Suprapubic skin (tissue), 4 donors: ENCODE results near the gene CROCC2. TPM values are rescaled to one million over a fixed set of nuclear protein-coding genes. Genes with fewer than 3 reads are reported as not detected.
A peak's percentile ranks its signal among the peaks of the same experiment; 100 is the strongest.

ENCODE experiments used
- DNase-seq, 2 donors: peaks; one replicate each; pipeline ENCODE4 v3.0.0-alpha.2; 2019; ENCODE audit warnings: low spot score in 2 of 2
- H3K27ac ChIP-seq: fragments of 200-600 bp; sonication (generic); one replicate; pipeline ENCODE4 v1.5.1; 2019
- H3K27me3 ChIP-seq: fragments of 200-600 bp; sonication (generic); one replicate; pipeline ENCODE4 v1.5.1; 2019
- H3K36me3 ChIP-seq: fragments of 200-600 bp; sonication (generic); one replicate; pipeline ENCODE4 v1.5.1; 2019
- H3K4me1 ChIP-seq: fragments of 200-600 bp; sonication (generic); one replicate; pipeline ENCODE4 v1.5.1; 2019
- H3K4me3 ChIP-seq: fragments of 200-600 bp; sonication (generic); one replicate; pipeline ENCODE4 v1.5.1; 2019; ENCODE audit warnings: mild to moderate bottlenecking
- H3K9me3 ChIP-seq: fragments of 200-600 bp; sonication (generic); one replicate; pipeline ENCODE4 v1.5.1; 2019
- CTCF ChIP-seq, 2 donors: fragments of 200-600 bp in 1 of 2; fragments of 450-650 bp in 1 of 2; sonication (generic) in 1 of 2; IDR thresholded peaks; one replicate each; pipeline ENCODE4 v1.5.1; 2016 to 2019; ENCODE audit warnings: antibody characterized with exemption in 2 of 2, mild to moderate bottlenecking in 1 of 2, moderate library complexity in 1 of 2
- EP300 ChIP-seq: sonication (generic); formaldehyde crosslinking; IDR thresholded peaks from one replicate; pipeline ENCODE4 v1.6.1; 2017; ENCODE audit warnings: antibody characterized with exemption
- POLR2A ChIP-seq, 2 donors: fragments of 450-650 bp; IDR thresholded peaks; one replicate each; pipeline ENCODE4 v1.6.1; 2017; ENCODE audit warnings: antibody characterized with exemption in 2 of 2, mild to moderate bottlenecking in 2 of 2, moderate library complexity in 2 of 2
- POLR2AphosphoS5 ChIP-seq, 3 donors: sonication (generic); formaldehyde crosslinking; IDR thresholded peaks; one replicate each; pipeline ENCODE4 v1.6.1; 2017; ENCODE audit warnings: antibody characterized with exemption in 3 of 3
- WGBS: methylation state at CpG from one replicate; pipeline ENCODE4 v1.1.5; 2018; 5-methylcytosine and 5-hydroxymethylcytosine counted together
- total RNA-seq, 4 donors: library from RNA; depleted of rRNA; stranded (reverse); fragments of >200 nt; gene quantifications; one replicate each; pipeline ENCODE4 v1.1.0, GENCODE V29; 2016

The CROCC2 gene
- total RNA-seq, 4 donors from 2014 or later, result not detected

- WGBS, result 87% methylated on average over 6 of the region's 17 CpGs
- Histone ChIP-seq H3K9me3 (no peaks in the 10 kb centered on the region), H3K4me3 (no peak overlapping the region), H3K27ac (no peak overlapping the region), H3K27me3 (peaks cover 21% of the 10 kb centered on the region), H3K4me1 (peaks cover 15% of the 10 kb centered on the region), H3K36me3 (no peaks in the 10 kb centered on the region)
- TF ChIP-seq EP300 (no peak), POLR2AphosphoS5 (IDR thresholded peaks at IDR 0.05) (no peak), CTCF (IDR thresholded peaks at IDR 0.05) (no peak), POLR2A (IDR thresholded peaks at IDR 0.05) (no peak)
- DNase-seq, result peak in 1 of 2 donors; percentile 74
Observed at GRCh38 chr2:240955306-240956170, 49.4 kb downstream of the CROCC2 start.

GRCh38 chr2:240956171-240956934, 50.2 kb downstream of the CROCC2 start:
- TF ChIP-seq CTCF (IDR thresholded peaks at IDR 0.05) (no peak), EP300 (no peak), POLR2AphosphoS5 (IDR thresholded peaks at IDR 0.05) (no peak), POLR2A (IDR thresholded peaks at IDR 0.05) (no peak)
- Histone ChIP-seq H3K27ac (no peak overlapping the region), H3K4me1 (peaks cover 24% of the 10 kb centered on the region), H3K27me3 (peaks cover 21% of the 10 kb centered on the region), H3K4me3 (no peak overlapping the region), H3K36me3 (no peaks in the 10 kb centered on the region), H3K9me3 (no peaks in the 10 kb centered on the region)
- peak in 1 of 2 donors; percentile 59 for DNase-seq
- 72% methylated on average over 7 of the region's 16 CpGs for WGBS

GRCh38 chr2:240956935-240957655, 51.0 kb downstream of the CROCC2 start:
- Histone ChIP-seq H3K36me3 (no peaks in the 10 kb centered on the region), H3K4me3 (no peak overlapping the region), H3K27me3 (peaks cover 21% of the 10 kb centered on the region), H3K4me1 (peaks cover 31% of the 10 kb centered on the region), H3K27ac (no peak overlapping the region), H3K9me3 (no peaks in the 10 kb centered on the region)
- TF ChIP-seq POLR2A (IDR thresholded peaks at IDR 0.05) (no peak), EP300 (no peak), CTCF (IDR thresholded peaks at IDR 0.05) (no peak), POLR2AphosphoS5 (IDR thresholded peaks at IDR 0.05) (no peak)
- 84% methylated on average over 16 of the region's 32 CpGs for WGBS
- no peak for DNase-seq

- Histone ChIP-seq H3K27ac (no peak overlapping the region), H3K27me3 (peaks cover 21% of the 10 kb centered on the region), H3K4me1 (peaks cover 36% of the 10 kb centered on the region), H3K4me3 (no peak overlapping the region), H3K9me3 (no peaks in the 10 kb centered on the region), H3K36me3 (no peaks in the 10 kb centered on the region)
- peak in 1 of 2 donors; percentile 61 for DNase-seq
- 66% methylated on average over 13 of the region's 17 CpGs for WGBS
- TF ChIP-seq POLR2AphosphoS5 (IDR thresholded peaks at IDR 0.05) (no peak), POLR2A (IDR thresholded peaks at IDR 0.05) (no peak), CTCF (IDR thresholded peaks at IDR 0.05) (no peak), EP300 (no peak)
Observed at GRCh38 chr2:240957656-240958365, 51.7 kb downstream of the CROCC2 start.
